DND-41 (cell line): ENCODE results near the gene RNU2-1.
"Not testable (repeated sequence)": the region's sequence is repeated elsewhere in the genome, so short reads cannot be mapped to it uniquely, and the experiment has no call there.

ENCODE experiments used
- CTCF ChIP-seq: IDR thresholded peaks from 2 replicates; pipeline ENCODE4 v1.5.1; 2012; ENCODE audit warnings: borderline replicate concordance, low read length, moderate library complexity, mild to moderate bottlenecking; ENCODE audit not compliant: poor library complexity, severe bottlenecking; ENCODE audit errors: extremely low read depth
- EZH2 ChIP-seq: IDR thresholded peaks from 3 replicates; pipeline ENCODE4 v1.6.1; 2012; ENCODE audit warnings: borderline replicate concordance, low read depth, mild to moderate bottlenecking, moderate library complexity, low read length, inconsistent platforms; ENCODE audit not compliant: severe bottlenecking

- TF ChIP-seq EZH2, CTCF: not testable (repeated sequence)
Measured at GRCh38 chr17:43232021-43232699, 1.6 kb downstream of the RNU2-1 start.
